ENCODE data around the gene BDH2.

BDH2 gene

GRCh38 chr4:103079621-103080020 is 20.0 kb downstream of the BDH2 start:
- no peak for DNase-seq

- DNase-seq = peak; percentile 41 to 62
These were observed 22.8 kb downstream of the BDH2 start, which contains the start of gene SLC9B2 for GRCh38 chr4:103076747-103077347. Gene SLC9B2, minus strand, starts transcription at chr4:103076761. Its CDS starts 9,211 bp downstream, at chr4:103067550.

GRCh38 chr4:103075894-103076746 is 23.5 kb downstream of the BDH2 start:
- peak; percentile 60 to 77 for DNase-seq

GRCh38 chr4:103075435-103075893 is 24.2 kb downstream of the BDH2 start:
- no peak for DNase-seq

GRCh38 chr4:103074744-103075434 is 24.7 kb downstream of the BDH2 start:
- DNase-seq = no peak

GRCh38 chr4:103073792-103074438 is 25.7 kb downstream of the BDH2 start:
- DNase-seq = no peak

GRCh38 chr4:103067841-103068547 is 31.6 kb downstream of the BDH2 start:
- no peak for DNase-seq

- DNase-seq = no peak
These were observed 39.0 kb downstream of the BDH2 start for GRCh38 chr4:103060453-103061148.

GRCh38 chr4:103054030-103054429 is 45.6 kb downstream of the BDH2 start:
- no peak for DNase-seq

GRCh38 chr4:103052779-103053178 is 46.9 kb downstream of the BDH2 start:
- DNase-seq = no peak

- no peak for DNase-seq
These were observed 47.5 kb downstream of the BDH2 start for GRCh38 chr4:103052145-103052544.

GRCh38 chr4:103050736-103051436 is 48.7 kb downstream of the BDH2 start:
- no peak for DNase-seq

GRCh38 chr4:103046416-103047290 is 53.0 kb downstream of the BDH2 start:
- peak; percentile 35 to 66 for DNase-seq

- no peak for DNase-seq
These were observed 55.5 kb downstream of the BDH2 start for GRCh38 chr4:103044183-103044582.

GRCh38 chr4:103036169-103036568 is 63.5 kb downstream of the BDH2 start:
- DNase-seq = no peak

- DNase-seq = no peak
These were observed 67.1 kb downstream of the BDH2 start for GRCh38 chr4:103032574-103032973.

- no peak for DNase-seq
These were observed 68.8 kb downstream of the BDH2 start for GRCh38 chr4:103030791-103031190.

GRCh38 chr4:103029300-103029699 is 70.3 kb downstream of the BDH2 start:
- DNase-seq = no peak
